ENCODE measurements around the gene PACRG. TPM values are rescaled to one million over a fixed set of nuclear protein-coding genes. Genes with fewer than 3 reads are reported as not detected.

Gene PACRG
- total and polyA plus RNA-seq, 4 donors: 0.47 to 3.8 (median 2.4) TPM

GRCh38 chr6:162706232-162706631 lies 21.5 kb upstream of the PACRG start:
- no peak for DNase-seq (ENCODE audit: low spot score)
- Histone ChIP-seq H3K9ac (ENCODE audit: low read depth in 1 of 2, low read length in 2 of 2) (no peak overlapping the region), H3K27ac (ENCODE audit: low read depth in 1 of 2, low read length in 2 of 2) (no peak overlapping the region), H3K4me1 (ENCODE audit: control insufficient read depth in 4 of 4, insufficient read depth in 4 of 4, low read length in 3 of 4) (no peaks in the 10 kb centered on the region), H3K27me3 (ENCODE audit: control insufficient read depth in 4 of 4, insufficient read depth in 4 of 4, low read length in 3 of 4) (no peaks in the 10 kb centered on the region), H3K4me3 (ENCODE audit: low read depth in 1 of 3, low read length in 3 of 3) (no peak overlapping the region), H3K9me3 (ENCODE audit: control insufficient read depth in 4 of 4, low read length in 3 of 4) (no peaks in the 10 kb centered on the region), H3K36me3 (ENCODE audit: control insufficient read depth in 4 of 4, insufficient read depth in 3 of 4, low read depth in 1 of 4, low read length in 3 of 4) (no peaks in the 10 kb centered on the region)
- no peak for TF ChIP-seq FOXA2 (IDR thresholded peaks at IDR 0.05)
- TF ChIP-seq HNF4G (IDR thresholded peaks at IDR 0.05): no peak
- TF ChIP-seq NR2F2 (IDR thresholded peaks at IDR 0.05): peak; percentile 63
- no peak for TF ChIP-seq REST (IDR thresholded peaks at IDR 0.05)
- TF ChIP-seq TAF1 (conservative IDR thresholded peaks at IDR 0.05): no peak
- TF ChIP-seq YY1 (IDR thresholded peaks at IDR 0.05): no peak
- TF ChIP-seq GABPA (IDR thresholded peaks at IDR 0.05 in 1 of 2, conservative IDR thresholded peaks at IDR 0.05 in 1 of 2): no peak
- no peak for TF ChIP-seq CTCF (IDR thresholded peaks at IDR 0.05; ENCODE audit: low read depth, low read length, missing input control)
- TF ChIP-seq, protein P1, sequence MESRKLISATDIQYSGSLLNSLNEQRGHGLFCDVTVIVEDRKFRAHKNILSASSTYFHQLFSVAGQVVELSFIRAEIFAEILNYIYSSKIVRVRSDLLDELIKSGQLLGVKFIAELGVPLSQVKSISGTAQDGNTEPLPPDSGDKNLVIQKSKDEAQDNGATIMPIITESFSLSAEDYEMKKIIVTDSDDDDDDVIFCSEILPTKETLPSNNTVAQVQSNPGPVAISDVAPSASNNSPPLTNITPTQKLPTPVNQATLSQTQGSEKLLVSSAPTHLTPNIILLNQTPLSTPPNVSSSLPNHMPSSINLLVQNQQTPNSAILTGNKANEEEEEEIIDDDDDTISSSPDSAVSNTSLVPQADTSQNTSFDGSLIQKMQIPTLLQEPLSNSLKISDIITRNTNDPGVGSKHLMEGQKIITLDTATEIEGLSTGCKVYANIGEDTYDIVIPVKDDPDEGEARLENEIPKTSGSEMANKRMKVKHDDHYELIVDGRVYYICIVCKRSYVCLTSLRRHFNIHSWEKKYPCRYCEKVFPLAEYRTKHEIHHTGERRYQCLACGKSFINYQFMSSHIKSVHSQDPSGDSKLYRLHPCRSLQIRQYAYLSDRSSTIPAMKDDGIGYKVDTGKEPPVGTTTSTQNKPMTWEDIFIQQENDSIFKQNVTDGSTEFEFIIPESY (IDR thresholded peaks at IDR 0.05): no peak
- no peak for TF ChIP-seq RXRA (IDR thresholded peaks at IDR 0.05)
- TF ChIP-seq SP1 (IDR thresholded peaks at IDR 0.05): no peak
- peak in 1 of 2 donors; percentile 33 for TF ChIP-seq RAD21 (IDR thresholded peaks at IDR 0.05)
- 57% methylated on average over 6 of the region's 6 CpGs for WGBS

- H3K4me1 ChIP-seq (ENCODE audit: control insufficient read depth in 4 of 4, insufficient read depth in 4 of 4, low read length in 3 of 4): no peaks in the 10 kb centered on the region
- no peaks in the 10 kb centered on the region for H3K9me3 ChIP-seq (ENCODE audit: control insufficient read depth in 4 of 4, low read length in 3 of 4)
- H3K27ac ChIP-seq (ENCODE audit: low read depth in 1 of 2, low read length in 2 of 2): no peak overlapping the region
- TF ChIP-seq JUND (IDR thresholded peaks at IDR 0.05): no peak
- no peak for TF ChIP-seq HNF4A (conservative IDR thresholded peaks at IDR 0.05)
- TF ChIP-seq RAD21 (IDR thresholded peaks at IDR 0.05): no peak
- TF ChIP-seq EGR1 (IDR thresholded peaks at IDR 0.05; ENCODE audit: low read depth in 2 of 2): no peak
- TF ChIP-seq SP1 (IDR thresholded peaks at IDR 0.05): no peak
- TF ChIP-seq RXRA (IDR thresholded peaks at IDR 0.05): no peak
- TF ChIP-seq FOXA1 (IDR thresholded peaks at IDR 0.05): no peak
- TF ChIP-seq HNF4G (IDR thresholded peaks at IDR 0.05): no peak
- no peak overlapping the region for H3K9ac ChIP-seq (ENCODE audit: low read depth in 1 of 2, low read length in 2 of 2)
- no peak overlapping the region for H3K4me3 ChIP-seq (ENCODE audit: low read depth in 1 of 3, low read length in 3 of 3)
- no peak for DNase-seq (ENCODE audit: low spot score)
- 94% methylated on average over 6 of the region's 6 CpGs for WGBS
- no peaks in the 10 kb centered on the region for H3K27me3 ChIP-seq (ENCODE audit: control insufficient read depth in 4 of 4, insufficient read depth in 4 of 4, low read length in 3 of 4)
- no peaks in the 10 kb centered on the region for H3K36me3 ChIP-seq (ENCODE audit: control insufficient read depth in 4 of 4, insufficient read depth in 3 of 4, low read depth in 1 of 4, low read length in 3 of 4)
These were observed 18.8 kb upstream of the PACRG start for GRCh38 chr6:162708971-162709370.
